HCT116 (cell line): Measurements from ENCODE around the gene ZNF681. TPM values are rescaled to one million over a fixed set of nuclear protein-coding genes. Genes with fewer than 3 reads are reported as not detected.
"Not testable (repeated sequence)": the region's sequence is repeated elsewhere in the genome, so short reads cannot be mapped to it uniquely, and the experiment has no call there.

Experiments used
- ATAC-seq: fragments of 200-7000 bp; cut with Tn5 transposase; 2 replicates; pipeline ENCODE4 v1.9.1; 2020; ENCODE audit warnings: mild to moderate bottlenecking, moderate library complexity
- BruUV-seq: library from RNA; stranded (reverse); fragments of 400-500 nt; replicated peaks from 2 replicates; lab custom pipeline; 2021; lab: Mats Ljungman, UMichigan
- CTCF ChIA-PET: fragments of 300-600 bp; sonication (Branson Sonifier 250); formaldehyde crosslinking; loops from one replicate; lab custom pipeline; 2021; ENCODE audit warnings: antibody characterized with exemption; lab: Charles Lee
- POLR2A ChIA-PET: fragments of 300-600, 350-600 bp; sonication (Branson Sonifier 250); formaldehyde crosslinking; loops from one replicate; lab custom pipeline; 2021; ENCODE audit warnings: antibody characterized with exemption; lab: Charles Lee
- RAD21 ChIA-PET, 2 experiments: fragments of 300-600 bp; sonication (Branson Sonifier 250); formaldehyde crosslinking; loops; one replicate each; lab custom pipeline; 2023; ENCODE audit warnings: low total read pairs in 2 of 2; ENCODE audit not compliant: uncharacterized antibody in 2 of 2, unreplicated experiment in 2 of 2, low non-redundant PET in 1 of 2; lab: Charles Lee
- DNase-seq: peaks from one replicate; pipeline ENCODE4 v3.0.0-alpha.2; 2010; ENCODE audit warnings: low read depth, low spot score
- H2AFZ ChIP-seq: fragments of 200-600 bp; shearing (Covaris generic), sonication (generic); 2 replicates; pipeline ENCODE4 v1.6.1; 2017; ENCODE audit warnings: low read depth, mixed run types, mixed read lengths, antibody characterized with exemption, low read length; ENCODE audit not compliant: poor library complexity, severe bottlenecking
- H3K27ac ChIP-seq: 2 replicates; pipeline ENCODE4 v1.5.1; 2012; ENCODE audit warnings: low read depth, low read length
- H3K27me3 ChIP-seq: fragments of 200-600 bp; sonication (generic); 2 replicates; pipeline ENCODE4 v1.6.1; 2016; ENCODE audit warnings: mixed run types, low read length, mixed read lengths; ENCODE audit not compliant: insufficient read depth
- H3K36me3 ChIP-seq, 2 experiments: fragments of 200-500 bp in 1 of 2; fragments of 200-600 bp in 1 of 2; sonication (Bioruptor generic) in 1 of 2; sonication (generic) in 1 of 2; 2 replicates each; pipeline versions ENCODE4 v1.5.1 to v1.6.1; 2014 to 2016; ENCODE audit warnings: low read length in 2 of 2, inconsistent platforms in 1 of 2, mixed read lengths in 1 of 2, mixed run types in 1 of 2; ENCODE audit not compliant: insufficient read depth in 2 of 2, control insufficient read depth in 1 of 2
- H3K4me1 ChIP-seq, 2 experiments: fragments of 200-600 bp in 1 of 2; sonication (generic) in 1 of 2; 2 replicates each; pipeline versions ENCODE4 v1.5.1 to v1.6.1; 2012 to 2017; ENCODE audit warnings: low read length in 2 of 2, inconsistent platforms in 1 of 2, mild to moderate bottlenecking in 1 of 2, mixed read lengths in 1 of 2, mixed run types in 1 of 2, moderate library complexity in 1 of 2; ENCODE audit not compliant: insufficient read depth in 2 of 2, control insufficient read depth in 1 of 2
- H3K4me2 ChIP-seq: fragments of 200-600 bp; sonication (generic); 2 replicates; pipeline ENCODE4 v1.6.1; 2017; ENCODE audit warnings: mixed run types, low read length, mixed read lengths
- H3K4me3 ChIP-seq, 2 experiments: fragments of 200-600 bp in 1 of 2; sonication (generic) in 1 of 2; replicated peaks in 1 of 2; 2 replicates each; pipeline ENCODE4 v1.5.1; 2011 to 2016; ENCODE audit warnings: low read length in 2 of 2, control low read depth in 1 of 2, low read depth in 1 of 2, mild to moderate bottlenecking in 1 of 2, mixed read lengths in 1 of 2, mixed run types in 1 of 2
- H3K79me2 ChIP-seq: fragments of 200-600 bp; sonication (generic); 2 replicates; pipeline ENCODE4 v1.6.1; 2017; ENCODE audit warnings: mild to moderate bottlenecking, mixed run types, low read length, moderate library complexity, mixed read lengths; ENCODE audit not compliant: insufficient read depth
- H3K9ac ChIP-seq: fragments of 200-600 bp; sonication (generic); 2 replicates; pipeline ENCODE4 v1.6.1; 2016; ENCODE audit warnings: low read length, mixed read lengths
- H3K9me2 ChIP-seq: fragments of 200-600 bp; sonication (generic), shearing (Covaris generic); 2 replicates; pipeline ENCODE4 v1.6.1; 2017; ENCODE audit warnings: mixed run types, mild to moderate bottlenecking, moderate library complexity; ENCODE audit not compliant: insufficient read depth
- H3K9me3 ChIP-seq, 2 experiments: fragments of 200-500 bp in 1 of 2; fragments of 200-600 bp in 1 of 2; sonication (Bioruptor generic) in 1 of 2; sonication (generic) in 1 of 2; 2 replicates each; pipeline ENCODE4 v1.6.1; 2014 to 2017; ENCODE audit warnings: low read length in 2 of 2, mixed read lengths in 2 of 2, inconsistent platforms in 1 of 2, low read depth in 1 of 2, mild to moderate bottlenecking in 1 of 2, mixed run types in 1 of 2, moderate library complexity in 1 of 2; ENCODE audit not compliant: control insufficient read depth in 1 of 2, insufficient read depth in 1 of 2
- H4K20me1 ChIP-seq: fragments of 200-600 bp; sonication (generic), shearing (Covaris generic); 2 replicates; pipeline ENCODE4 v1.6.1; 2017; ENCODE audit warnings: mixed run types, mild to moderate bottlenecking, moderate library complexity; ENCODE audit not compliant: insufficient read depth
- EZH2 ChIP-seq: fragments of 200-600 bp; sonication (generic); IDR thresholded peaks from 2 replicates; pipeline ENCODE4 v1.6.1; 2017; ENCODE audit warnings: antibody characterized with exemption, mixed run types
- SP1 ChIP-seq: IDR thresholded peaks from 2 replicates; pipeline ENCODE4 v1.6.1; 2012; ENCODE audit warnings: low read depth
- YY1 ChIP-seq: IDR thresholded peaks from 2 replicates; pipeline ENCODE4 v1.6.1; 2011; ENCODE audit warnings: low read length, low read depth, moderate library complexity, mild to moderate bottlenecking; ENCODE audit not compliant: insufficient replicate concordance; ENCODE audit errors: extremely low read depth
- intact Hi-C: fragments of 100-400 bp; cut with micrococcal nuclease; formaldehyde crosslinking; loops from 2 replicates; pipeline ENCODE4 v1.10.0; 2022
- total RNA-seq: library from RNA; stranded (reverse); gene quantifications from one replicate; pipeline ENCODE4 v1.2.1, GENCODE V29; 2021; ENCODE audit not compliant: unreplicated experiment

ZNF681 gene
- total RNA-seq, 1 experiment from 2014 or later = not detected

GRCh38 chr19:23698711-23699520, 59.8 kb downstream of the ZNF681 start:
- Histone ChIP-seq H3K4me1 (no peaks in the 10 kb centered on the region), H3K79me2 (no peaks in the 10 kb centered on the region), H3K36me3 (no peaks in the 10 kb centered on the region), H3K4me3 (no peak overlapping the region), H3K27me3 (no peaks in the 10 kb centered on the region), H3K27ac (no peak overlapping the region), H3K9me2 (no peaks in the 10 kb centered on the region), H3K9me3 (peaks cover 8% of the 10 kb centered on the region in 2 experiments; a peak in 2 of 4 replicates), H3K9ac (no peak overlapping the region), H3K4me2 (no peak overlapping the region), H2AFZ (no peak overlapping the region), H4K20me1 (no peaks in the 10 kb centered on the region)
- TF ChIP-seq SP1 (no peak), YY1 (no peak), EZH2 (no peak)
- ATAC-seq = no peak
- intact Hi-C loops = no loop called here
- no TSS peak for BruUV-seq
- ChIA-PET RAD21 (no interaction called here), POLR2A (no interaction called here), CTCF (no interaction called here)
- no peak for DNase-seq

GRCh38 chr19:23692937-23693336, 65.8 kb downstream of the ZNF681 start:
- H4K20me1 ChIP-seq, H3K9me3 ChIP-seq, H3K36me3 ChIP-seq, H3K4me3 ChIP-seq, H3K4me1 ChIP-seq, CTCF ChIA-PET, DNase-seq, ATAC-seq, H3K79me2 ChIP-seq, H3K27me3 ChIP-seq, H3K9ac ChIP-seq, BruUV-seq, RAD21 ChIA-PET, H2AFZ ChIP-seq, H3K4me2 ChIP-seq, H3K27ac ChIP-seq, intact Hi-C loops, H3K9me2 ChIP-seq, POLR2A ChIA-PET: not testable (repeated sequence)

Other genes starting within 250 kb of the ZNF681 start
- 4.9 TPM for gene ZNF675, start 71.7 kb downstream of the ZNF681 start, total RNA-seq
- gene ZNF726, start 156.0 kb upstream of the ZNF681 start, total RNA-seq = not detected